OCI-LY1 (cell line): ENCODE data around the gene GAPVD1.

ENCODE experiments used
- EZH2 ChIP-seq: fragments of 200-600 bp; sonication (generic), shearing (Covaris generic); IDR thresholded peaks from 2 replicates; pipeline ENCODE4 v1.8.0; 2017; ENCODE audit warnings: borderline replicate concordance, mixed run types, mild to moderate bottlenecking, antibody characterized with exemption, low read length, moderate library complexity, mixed read lengths
- TF ChIP-seq, protein P1 (sequence below): fragments of 200-600 bp; sonication (generic), shearing (Covaris generic); IDR thresholded peaks from 2 replicates; pipeline ENCODE4 v1.5.1; 2017; ENCODE audit warnings: mild to moderate bottlenecking, antibody characterized with exemption, low read length, moderate library complexity, mixed read lengths

DNA sequence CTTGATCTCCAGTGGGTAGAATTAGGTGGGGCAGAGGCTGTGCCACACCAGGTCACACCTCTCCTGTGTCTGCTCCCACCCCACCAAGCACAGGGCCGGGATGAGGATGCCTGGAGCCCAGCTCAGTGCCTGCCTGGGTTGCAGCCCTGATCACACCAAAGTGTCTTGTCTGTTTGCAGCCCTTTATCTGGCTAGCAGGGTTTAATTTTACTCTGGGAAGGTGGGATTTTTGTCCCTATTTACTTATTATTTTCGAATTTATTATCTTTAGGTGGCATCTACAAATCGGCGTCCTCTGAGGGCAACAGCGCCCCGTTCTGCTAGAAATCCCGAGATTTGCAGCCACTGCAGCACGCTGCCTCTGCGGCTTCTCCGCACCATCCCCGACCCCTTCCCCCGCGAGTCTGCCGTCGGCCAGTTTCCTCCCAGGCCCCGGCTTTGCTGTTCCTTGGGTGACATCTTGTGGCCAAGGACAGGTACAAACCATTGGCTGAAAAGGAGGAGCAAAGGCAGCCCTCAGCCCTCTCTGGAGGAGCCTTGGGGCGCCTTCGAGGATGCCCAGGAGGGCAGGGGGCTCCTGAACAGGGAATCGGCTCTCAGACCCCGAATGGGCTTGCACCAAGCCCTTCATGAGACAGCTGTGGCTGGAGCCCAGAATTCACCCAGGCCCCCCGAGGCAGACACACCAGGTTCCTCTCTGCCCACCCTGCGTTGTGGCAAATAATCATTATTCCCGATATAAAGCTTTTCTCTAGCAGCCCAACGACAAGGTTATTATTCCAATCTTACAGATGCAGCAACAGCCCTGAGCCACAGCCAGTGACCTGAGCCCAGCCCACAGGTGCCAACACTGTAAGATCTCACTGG is 113.0 kb downstream of the GAPVD1 start:
- TF ChIP-seq, protein P1, sequence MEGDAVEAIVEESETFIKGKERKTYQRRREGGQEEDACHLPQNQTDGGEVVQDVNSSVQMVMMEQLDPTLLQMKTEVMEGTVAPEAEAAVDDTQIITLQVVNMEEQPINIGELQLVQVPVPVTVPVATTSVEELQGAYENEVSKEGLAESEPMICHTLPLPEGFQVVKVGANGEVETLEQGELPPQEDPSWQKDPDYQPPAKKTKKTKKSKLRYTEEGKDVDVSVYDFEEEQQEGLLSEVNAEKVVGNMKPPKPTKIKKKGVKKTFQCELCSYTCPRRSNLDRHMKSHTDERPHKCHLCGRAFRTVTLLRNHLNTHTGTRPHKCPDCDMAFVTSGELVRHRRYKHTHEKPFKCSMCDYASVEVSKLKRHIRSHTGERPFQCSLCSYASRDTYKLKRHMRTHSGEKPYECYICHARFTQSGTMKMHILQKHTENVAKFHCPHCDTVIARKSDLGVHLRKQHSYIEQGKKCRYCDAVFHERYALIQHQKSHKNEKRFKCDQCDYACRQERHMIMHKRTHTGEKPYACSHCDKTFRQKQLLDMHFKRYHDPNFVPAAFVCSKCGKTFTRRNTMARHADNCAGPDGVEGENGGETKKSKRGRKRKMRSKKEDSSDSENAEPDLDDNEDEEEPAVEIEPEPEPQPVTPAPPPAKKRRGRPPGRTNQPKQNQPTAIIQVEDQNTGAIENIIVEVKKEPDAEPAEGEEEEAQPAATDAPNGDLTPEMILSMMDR = peak; percentile 84
- TF ChIP-seq EZH2 = no peak
